ENCODE data around the gene ILDR2.
"Not testable (repeated sequence)": the region's sequence is repeated elsewhere in the genome, so short reads cannot be mapped to it uniquely, and the experiment has no call there.

The ILDR2 gene

GRCh38 chr1:166884971-166885370 lies 90.4 kb downstream of the ILDR2 start:
- DNase-seq: no peak

- peak; percentile 14 for DNase-seq
These were observed 91.2 kb downstream of the ILDR2 start for GRCh38 chr1:166884040-166884642.

- DNase-seq: no peak
These were observed 92.4 kb downstream of the ILDR2 start for GRCh38 chr1:166882893-166883292.

DNA sequence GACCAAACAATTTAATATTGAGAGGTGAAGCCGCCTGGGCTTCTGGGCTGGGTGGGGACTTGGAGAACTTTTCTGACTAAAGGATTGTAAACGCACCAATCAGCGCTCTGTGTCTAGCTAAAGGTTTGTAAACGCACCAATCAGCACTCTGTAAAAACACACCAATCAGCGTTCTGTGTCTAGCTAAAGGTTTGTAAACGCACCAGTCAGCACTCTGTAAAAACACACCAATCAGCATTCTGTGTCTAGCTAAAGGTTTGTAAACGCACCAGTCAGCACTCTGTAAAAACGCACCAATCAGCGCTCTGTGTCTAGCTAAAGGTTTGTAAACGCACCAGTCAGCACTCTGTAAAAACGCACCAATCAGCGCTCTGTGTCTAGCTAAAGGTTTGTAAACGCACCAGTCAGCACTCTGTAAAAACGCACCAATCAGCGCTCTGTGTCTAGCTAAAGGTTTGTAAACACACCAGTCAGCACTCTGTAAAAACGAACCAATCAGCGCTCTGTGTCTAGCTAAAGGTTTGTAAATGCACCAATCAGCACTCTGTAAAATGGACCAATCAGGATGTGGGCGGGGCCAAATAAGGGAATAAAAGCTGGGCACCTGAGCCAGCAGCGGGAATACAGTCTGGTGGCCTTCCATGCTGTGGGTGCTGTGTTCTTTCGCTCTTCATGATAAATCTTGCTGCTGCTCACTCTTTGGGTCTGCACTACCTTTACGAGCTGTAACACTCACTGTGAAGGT lies 97.0 kb downstream of the ILDR2 start:
- not testable (repeated sequence) for DNase-seq

DNA sequence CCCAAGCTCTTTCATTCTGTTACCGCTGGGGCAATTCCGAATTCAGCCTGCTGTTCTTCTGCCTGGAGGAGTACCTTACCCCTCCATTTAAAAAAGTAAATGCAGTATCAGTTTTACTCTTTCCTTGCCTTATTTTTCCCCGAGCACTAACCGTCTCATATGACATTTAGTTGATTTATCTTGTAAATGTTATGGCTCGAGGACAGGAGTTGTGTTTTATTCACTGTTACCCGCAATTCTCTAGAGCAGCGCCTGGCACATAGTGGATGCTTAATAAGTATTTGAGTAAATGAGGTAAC lies 98.9 kb downstream of the ILDR2 start:
- DNase-seq: no peak

GRCh38 chr1:166875734-166876539 lies 99.4 kb downstream of the ILDR2 start, which contains the start of gene TADA1:
Gene TADA1, minus strand, starts transcription at chr1:166876264. Its CDS starts 31 bp downstream, at chr1:166876233.
- peak; percentile 99 for DNase-seq

GRCh38 chr1:166875302-166875733 lies 100.0 kb downstream of the ILDR2 start:
- DNase-seq: no peak

DNA sequence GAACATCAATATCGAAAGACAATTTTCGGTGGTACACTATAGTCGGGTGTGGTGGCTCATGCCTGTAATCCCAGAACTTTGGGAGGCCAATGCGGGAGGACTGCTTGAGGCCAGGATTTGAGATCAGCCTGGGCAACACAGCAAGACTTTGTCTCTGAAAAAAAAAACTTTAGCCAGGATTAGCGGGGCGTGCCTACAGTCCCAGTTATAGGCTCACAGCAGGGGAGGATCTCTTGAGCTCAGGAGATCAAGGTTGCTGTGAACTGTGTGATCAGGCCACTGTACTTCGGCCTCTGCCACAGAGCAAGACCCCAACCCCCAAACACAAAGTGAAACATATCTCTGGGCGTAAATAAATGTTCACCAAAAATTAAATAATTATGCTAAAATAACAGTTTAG lies 100.9 kb downstream of the ILDR2 start:
- DNase-seq: no peak

DNA sequence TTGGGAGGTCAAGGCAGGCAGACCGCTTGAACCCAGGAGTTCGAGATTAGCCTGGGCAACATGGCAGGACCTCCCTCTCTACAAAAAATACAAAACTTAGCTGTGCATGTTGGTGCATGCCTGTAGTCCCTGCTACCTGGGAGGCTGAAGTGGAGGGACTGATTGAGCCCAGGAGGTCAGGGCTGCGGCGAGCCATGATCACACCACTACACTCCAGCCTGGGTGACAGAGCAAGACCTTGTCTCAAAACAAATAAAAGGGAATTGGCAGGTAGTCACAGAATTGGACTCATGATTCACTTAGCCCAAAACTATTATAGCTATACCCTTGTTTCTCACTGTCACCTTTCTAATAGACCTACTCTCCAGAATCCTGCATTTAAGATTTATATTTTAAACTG lies 104.8 kb downstream of the ILDR2 start:
- DNase-seq: no peak

DNA sequence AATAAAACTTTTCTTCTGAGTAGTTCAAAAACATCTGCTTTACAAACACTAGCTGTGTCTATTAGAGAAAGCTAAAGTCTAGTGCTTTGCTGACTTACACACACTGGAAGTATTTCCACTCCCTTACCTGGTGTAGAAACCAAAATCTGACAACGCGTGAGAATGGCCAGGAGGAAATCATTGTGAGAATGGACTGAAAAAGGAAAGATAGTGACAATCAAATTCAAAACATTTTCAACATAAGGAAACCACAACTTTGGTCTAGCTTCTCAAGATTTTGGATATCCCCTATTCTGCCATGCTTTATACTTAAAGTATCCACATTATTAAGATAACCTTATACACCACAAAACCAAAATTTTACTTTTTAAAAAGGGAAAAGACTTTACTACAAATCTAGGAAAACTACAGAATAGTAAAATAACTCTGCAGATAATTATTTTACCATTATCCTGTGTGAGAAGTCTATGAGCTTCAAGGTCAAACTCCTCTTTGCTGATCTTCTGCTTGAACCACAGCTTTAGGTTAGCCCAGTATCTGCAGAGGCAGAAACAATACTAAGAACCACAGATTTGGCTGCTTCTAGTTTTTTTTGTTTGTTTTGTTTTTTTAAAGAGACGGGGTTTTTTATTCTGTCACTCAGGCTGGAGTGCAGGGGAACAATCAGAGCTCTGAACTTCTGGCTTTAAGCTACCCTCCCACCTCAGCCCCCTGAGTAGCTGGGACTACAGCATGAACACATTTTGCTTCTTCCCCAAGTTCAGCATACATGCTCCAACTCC lies 105.8 kb downstream of the ILDR2 start:
- no peak for DNase-seq

GRCh38 chr1:166868639-166869038 lies 106.7 kb downstream of the ILDR2 start:
- no peak for DNase-seq

DNA sequence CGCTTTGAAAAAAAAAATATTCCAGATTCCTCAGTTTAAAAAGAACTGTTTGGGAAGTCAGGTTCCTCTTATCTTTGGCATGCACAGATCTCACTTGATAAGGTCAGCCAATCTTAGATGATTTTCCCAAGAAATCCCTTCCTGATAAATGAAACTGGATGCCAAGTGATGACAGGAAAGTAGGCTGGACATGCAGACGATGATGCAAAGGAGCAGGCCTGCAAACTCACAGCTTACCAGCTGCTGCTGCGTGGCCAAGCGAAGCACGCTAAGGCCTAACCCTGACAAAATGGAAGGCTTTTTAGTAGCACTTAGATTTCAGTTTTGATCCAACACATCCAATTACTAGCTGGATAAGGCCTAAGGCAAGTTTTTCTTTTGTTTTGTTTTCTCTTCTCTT lies 109.4 kb downstream of the ILDR2 start:
- DNase-seq: no peak

- DNase-seq: no peak
These were observed 115.7 kb downstream of the ILDR2 start for GRCh38 chr1:166859597-166859996.

DNA sequence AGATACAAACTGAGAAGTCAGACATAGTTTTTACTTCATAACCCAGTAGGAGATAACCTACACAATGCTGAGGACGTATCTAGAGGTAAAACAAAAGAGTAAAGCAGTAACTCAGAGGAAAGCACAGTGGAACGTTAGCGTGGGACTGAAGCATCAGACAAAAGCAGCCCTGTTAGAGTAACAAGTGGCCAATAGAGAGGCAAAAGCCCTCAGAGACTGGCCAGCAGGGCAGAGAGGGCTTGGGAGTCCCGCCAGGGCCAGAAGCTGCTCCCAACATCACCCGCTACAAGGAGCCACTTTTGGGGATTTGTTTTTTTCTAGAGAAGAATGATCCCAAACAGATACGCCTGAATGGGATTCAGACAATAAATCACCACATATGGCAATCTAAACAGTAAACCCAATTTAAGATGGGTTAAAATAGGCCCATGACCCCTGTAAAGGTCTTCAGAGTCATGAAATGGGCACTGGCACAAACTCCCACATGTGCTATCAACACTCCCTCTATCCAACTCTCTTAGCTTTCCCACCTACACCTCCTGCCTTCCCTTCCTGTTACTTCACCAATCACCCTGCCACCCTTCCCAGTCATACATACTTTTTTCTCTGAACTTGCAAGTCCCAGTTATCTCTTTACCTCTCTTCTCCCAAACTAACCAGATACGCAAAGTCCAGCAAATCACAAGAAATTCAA lies 116.5 kb downstream of the ILDR2 start:
- DNase-seq: no peak

Data from activated naive CD4-positive, alpha-beta T cell treated with Interleukin-2 at 50 U/mL for 16 hours (primary cell).